GM12875 (cell line): ENCODE data around the gene ZNF488.
A peak's percentile ranks its signal among the peaks of the same experiment; 100 is the strongest.

Source experiments
- H3K4me3 ChIP-seq: one replicate; pipeline ENCODE4 v1.5.1; 2011; ENCODE audit warnings: low read depth, low read length, control low read depth
- CTCF ChIP-seq: IDR thresholded peaks from 2 replicates; pipeline ENCODE4 v1.5.1; 2011; ENCODE audit warnings: low read depth, mild to moderate bottlenecking, control low read depth, inconsistent platforms, low read length, moderate library complexity, borderline replicate concordance; ENCODE audit not compliant: insufficient read depth

The ZNF488 gene

GRCh38 chr10:47363781-47364180, 20.3 kb downstream of the ZNF488 start:
- no peak overlapping the region for H3K4me3 ChIP-seq
- no peak for TF ChIP-seq CTCF

GRCh38 chr10:47362199-47362598, 21.9 kb downstream of the ZNF488 start:
- no peak for TF ChIP-seq CTCF
- no peak overlapping the region for H3K4me3 ChIP-seq

- peak; percentile 82 for TF ChIP-seq CTCF
- H3K4me3 ChIP-seq, result no peak overlapping the region
These were observed 22.8 kb downstream of the ZNF488 start for GRCh38 chr10:47361293-47361692.

- no peak for TF ChIP-seq CTCF
- no peak overlapping the region for H3K4me3 ChIP-seq
These were observed 23.6 kb downstream of the ZNF488 start for GRCh38 chr10:47360419-47361040.

GRCh38 chr10:47359626-47360418, 24.3 kb downstream of the ZNF488 start:
- TF ChIP-seq CTCF, result no peak
- no peak overlapping the region for H3K4me3 ChIP-seq

GRCh38 chr10:47359101-47359500, 25.0 kb downstream of the ZNF488 start:
- H3K4me3 ChIP-seq, result no peak overlapping the region
- TF ChIP-seq CTCF, result no peak

GRCh38 chr10:47358457-47358856, 25.6 kb downstream of the ZNF488 start:
- TF ChIP-seq CTCF, result no peak
- no peak overlapping the region for H3K4me3 ChIP-seq
